MM.1S (cell line): ENCODE measurements around the gene PAQR5.

Experiments
- EZH2 ChIP-seq: fragments of 300-600 bp; sonication (generic); optimal IDR thresholded peaks from 2 replicates; pipeline ENCODE3; 2017; ENCODE audit warnings: low read depth, mild to moderate bottlenecking, antibody characterized with exemption, low read length, mixed read lengths
- EZH2phosphoT487 ChIP-seq: fragments of 300-600 bp; sonication (generic); IDR thresholded peaks from 2 replicates; pipeline ENCODE4 v1.6.1; 2018; ENCODE audit warnings: antibody characterized with exemption, low read length

- TF ChIP-seq EZH2 (no peak), EZH2phosphoT487 (no peak)
Measured at GRCh38 chr15:69342460-69343076, 43.9 kb downstream of the PAQR5 start.
